Adrenal gland (tissue), 5 donors: ENCODE results near the gene UBA6.

Source experiments
- CTCF ChIP-seq, 6 experiments: fragments of 450-650 bp in 4 of 6; fragments of 200-600 bp in 2 of 6; sonication (generic) in 1 of 6; IDR thresholded peaks; 1 replicate in 5 of 6; 2 replicates in 1 of 6; pipeline versions ENCODE4 v1.5.1 to v1.8.0; 2016 to 2021; ENCODE audit warnings: antibody characterized with exemption in 6 of 6, mild to moderate bottlenecking in 2 of 6, moderate library complexity in 1 of 6
- POLR2A ChIP-seq, 2 donors: fragments of 450-650 bp; IDR thresholded peaks; one replicate each; pipeline ENCODE4 v1.6.1; 2017; ENCODE audit warnings: antibody characterized with exemption in 2 of 2, mild to moderate bottlenecking in 2 of 2, moderate library complexity in 1 of 2
- donor health status: DM: no; HTN: no; CAD: no.

GRCh38 chr4:67674098-67674497, 26.9 kb downstream of the UBA6 start:
- TF ChIP-seq CTCF (IDR thresholded peaks at IDR 0.05) (no peak), POLR2A (IDR thresholded peaks at IDR 0.05) (no peak)
